ENCODE data around the gene SNX33.

GRCh38 chr15:75656331-75656730 lies 8.6 kb downstream of the SNX33 start:
- TF ChIP-seq CTCF (IDR thresholded peaks at IDR 0.05) (no peak), POLR2A (IDR thresholded peaks at IDR 0.05) (no peak)

All from heart left ventricle (tissue), 13 donors.